Measurements from ENCODE around the gene HOXB5. TPM values are rescaled to one million over a fixed set of nuclear protein-coding genes. Genes with fewer than 3 reads are reported as not detected.

HOXB5 gene
- total RNA-seq (2014; rRNA removed; shearing (Covaris generic)), result 1.7 TPM in 1 of 2 replicates, not detected in the other

- no peak for DNase-seq (ENCODE audit: low spot score)
- in situ Hi-C loops (cut with HindIII; ENCODE audit: low sequenced_read_pairs), result no loop called here
Observed at GRCh38 chr17:48593126-48593829, at the start of gene HOXB5. Gene HOXB5, minus strand, starts transcription at chr17:48593779. Its CDS starts 97 bp downstream, at chr17:48593682.

- in situ Hi-C loops (cut with HindIII; ENCODE audit: low sequenced_read_pairs), result no loop called here
- DNase-seq (ENCODE audit: low spot score), result no peak
Observed at GRCh38 chr17:48642843-48643696, 49.5 kb upstream of the HOXB5 start.

GRCh38 chr17:48642059-48642842 is 48.7 kb upstream of the HOXB5 start:
- in situ Hi-C loops (cut with HindIII; ENCODE audit: low sequenced_read_pairs), result no loop called here
- DNase-seq (ENCODE audit: low spot score), result no peak

GRCh38 chr17:48641541-48642058 is 48.0 kb upstream of the HOXB5 start:
- no peak for DNase-seq (ENCODE audit: low spot score)
- in situ Hi-C loops (cut with HindIII; ENCODE audit: low sequenced_read_pairs), result no loop called here

- no peak for DNase-seq (ENCODE audit: low spot score)
- in situ Hi-C loops (cut with HindIII; ENCODE audit: low sequenced_read_pairs), result no loop called here
Observed at GRCh38 chr17:48640858-48641180, 47.2 kb upstream of the HOXB5 start.

- DNase-seq (ENCODE audit: low spot score), result no peak
- in situ Hi-C loops (cut with HindIII; ENCODE audit: low sequenced_read_pairs), result no loop called here
Observed at GRCh38 chr17:48639982-48640857, 46.6 kb upstream of the HOXB5 start.

- DNase-seq (ENCODE audit: low spot score), result no peak
- in situ Hi-C loops (cut with HindIII; ENCODE audit: low sequenced_read_pairs), result no loop called here
Observed at GRCh38 chr17:48639136-48639535, 45.6 kb upstream of the HOXB5 start.

GRCh38 chr17:48637323-48638260 is 44.0 kb upstream of the HOXB5 start:
- no peak for DNase-seq (ENCODE audit: low spot score)
- in situ Hi-C loops (cut with HindIII; ENCODE audit: low sequenced_read_pairs), result no loop called here

- in situ Hi-C loops (cut with HindIII; ENCODE audit: low sequenced_read_pairs), result no loop called here
- peak; percentile 52 for DNase-seq (ENCODE audit: low spot score)
Observed at GRCh38 chr17:48636177-48637018, 42.8 kb upstream of the HOXB5 start.

- no peak for DNase-seq (ENCODE audit: low spot score)
- in situ Hi-C loops (cut with HindIII; ENCODE audit: low sequenced_read_pairs), result no loop called here
Observed at GRCh38 chr17:48634493-48635208, 41.1 kb upstream of the HOXB5 start.

GRCh38 chr17:48633266-48633677 is 39.7 kb upstream of the HOXB5 start:
- no peak for DNase-seq (ENCODE audit: low spot score)
- in situ Hi-C loops (cut with HindIII; ENCODE audit: low sequenced_read_pairs), result no loop called here

- DNase-seq (ENCODE audit: low spot score), result no peak
Observed at GRCh38 chr17:48632579-48633265, 39.1 kb upstream of the HOXB5 start.

GRCh38 chr17:48631693-48632578 is 38.4 kb upstream of the HOXB5 start:
- in situ Hi-C loops (cut with HindIII; ENCODE audit: low sequenced_read_pairs), result no loop called here

More at GRCh38 chr17:48632579-48633265, 39.1 kb upstream of the HOXB5 start:
- in situ Hi-C loops (cut with HindIII; ENCODE audit: low sequenced_read_pairs), result no loop called here

GRCh38 chr17:48630925-48631692 is 37.5 kb upstream of the HOXB5 start:
- in situ Hi-C loops (cut with HindIII; ENCODE audit: low sequenced_read_pairs), result no loop called here
- DNase-seq (ENCODE audit: low spot score), result no peak

More at GRCh38 chr17:48631693-48632578, 38.4 kb upstream of the HOXB5 start:
- no peak for DNase-seq (ENCODE audit: low spot score)

All from G401 (cell line).